Natural killer cell (primary cell): Measurements from ENCODE around the gene SLC7A4. TPM values are rescaled to one million over a fixed set of nuclear protein-coding genes. Genes with fewer than 3 reads are reported as not detected.
"Not testable (repeated sequence)": the region's sequence is repeated elsewhere in the genome, so short reads cannot be mapped to it uniquely, and the experiment has no call there.

ENCODE experiments used
- ATAC-seq, 3 donors: fragments of 150-1000 bp in 2 of 3; fragments of 200-7000 bp in 1 of 3; cut with Tn5 transposase; 1 replicate in 1 of 3; 2 replicates in 2 of 3; pipeline ENCODE4 v1.10.0; 2021; ENCODE audit warnings: mild to moderate bottlenecking in 2 of 3, moderate library complexity in 2 of 3
- DNase-seq, 2 donors: peaks; one replicate each; pipeline versions ENCODE4 v3.0.0 to v3.0.0-alpha.2; 2013 to 2021; ENCODE audit warnings: mixed read lengths in 1 of 2
- H3K27ac ChIP-seq: one replicate; pipeline ENCODE4 v1.5.1; 2013; ENCODE audit warnings: mild to moderate bottlenecking, low read length
- H3K27me3 ChIP-seq: one replicate; pipeline ENCODE4 v1.6.1; 2013; ENCODE audit warnings: low read length; ENCODE audit not compliant: control insufficient read depth, insufficient read depth
- H3K36me3 ChIP-seq: one replicate; pipeline ENCODE4 v1.6.1; 2013; ENCODE audit warnings: low read length; ENCODE audit not compliant: control insufficient read depth, insufficient read depth
- H3K4me1 ChIP-seq: one replicate; pipeline ENCODE4 v1.6.1; 2013; ENCODE audit warnings: low read length; ENCODE audit not compliant: control insufficient read depth, insufficient read depth
- H3K4me3 ChIP-seq: one replicate; pipeline ENCODE4 v1.5.1; 2013; ENCODE audit warnings: low read length
- H3K9me3 ChIP-seq: one replicate; pipeline ENCODE4 v1.6.1; 2013; ENCODE audit warnings: low read length; ENCODE audit not compliant: control insufficient read depth, insufficient read depth
- H3K27ac Mint-ChIP-seq, 2 donors: one replicate each; pipeline ENCODE4 v1.8.0; 2022; ENCODE audit warnings: mild to moderate bottlenecking in 2 of 2, mixed read lengths in 2 of 2, moderate library complexity in 1 of 2
- H3K27me3 Mint-ChIP-seq, 2 donors: one replicate each; pipeline ENCODE4 v1.8.0; 2022; ENCODE audit warnings: low read depth in 2 of 2, mixed read lengths in 2 of 2
- H3K36me3 Mint-ChIP-seq: one replicate; pipeline ENCODE4 v1.8.0; 2022; ENCODE audit warnings: mixed read lengths
- H3K4me1 Mint-ChIP-seq, 2 donors: one replicate each; pipeline ENCODE4 v1.8.0; 2022; ENCODE audit warnings: mixed read lengths in 2 of 2
- H3K4me3 Mint-ChIP-seq: one replicate; pipeline ENCODE4 v1.8.0; 2022; ENCODE audit warnings: mild to moderate bottlenecking, moderate library complexity, mixed read lengths
- H3K9me3 Mint-ChIP-seq, 2 donors: one replicate each; pipeline ENCODE4 v1.8.0; 2022; ENCODE audit warnings: mixed read lengths in 2 of 2
- WGBS: methylation state at CpG from one replicate; pipeline ENCODE4 v1.1.7; 2013; ENCODE audit warnings: missing lambda C conversion rate; ENCODE audit not compliant: insufficient coverage; 5-methylcytosine and 5-hydroxymethylcytosine counted together
- intact Hi-C: fragments of 100-400 bp; cut with micrococcal nuclease; formaldehyde crosslinking; loops from one replicate; pipeline ENCODE4 v1.14.2; 2022
- total RNA-seq, 4 donors: library from RNA; stranded (reverse); fragments of 120-200 nt in 1 of 4; gene quantifications; one replicate each; pipeline versions ENCODE4 v1.2.3 to v1.2.4, GENCODE V29; 2013 to 2022
- TF ChIP-seq, protein P1 (sequence below): fragments of 200-600 bp; IDR thresholded peaks from one replicate; pipeline ENCODE4 v1.8.0; 2022; ENCODE audit warnings: antibody characterized with exemption

Gene SLC7A4
- total RNA-seq, 3 donors from 2014 or later (not counting 1 experiment from before 2014, with no cell fraction given), result not detected

DNA sequence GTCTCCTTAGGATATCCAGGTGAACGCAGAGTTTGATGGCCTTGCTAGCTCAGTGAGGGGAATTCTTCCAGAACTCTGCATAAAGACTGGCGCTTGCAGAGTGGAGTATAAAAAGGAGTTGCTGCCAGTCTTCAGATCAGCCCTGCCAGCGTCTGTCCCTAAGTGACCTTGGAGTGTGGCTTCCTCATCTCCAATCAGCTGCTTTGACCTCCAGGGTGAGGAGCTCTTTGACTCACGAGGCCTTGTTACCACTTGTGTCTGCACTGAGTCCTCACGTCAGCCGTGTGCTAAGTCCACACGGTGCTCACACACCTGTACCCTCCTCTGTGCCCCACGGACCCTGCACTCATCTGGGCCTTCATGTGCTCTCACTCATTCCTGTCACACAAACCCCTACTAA lies 28.0 kb upstream of the SLC7A4 start:
- WGBS, result 76% methylated on average over 3 of the region's 8 CpGs
- DNase-seq, H3K36me3 Mint-ChIP-seq, ATAC-seq, H3K27ac Mint-ChIP-seq, intact Hi-C loops, H3K4me3 Mint-ChIP-seq, H3K27me3 ChIP-seq, H3K27ac ChIP-seq, H3K4me3 ChIP-seq, H3K4me1 ChIP-seq, H3K9me3 Mint-ChIP-seq, H3K9me3 ChIP-seq, H3K36me3 ChIP-seq: not testable (repeated sequence)
- Mint-ChIP-seq H3K4me1 (peaks cover 5 to 15% of the 10 kb centered on the region in 2 donors), H3K27me3 (peaks cover 5 to 10% of the 10 kb centered on the region in 2 donors)

DNA sequence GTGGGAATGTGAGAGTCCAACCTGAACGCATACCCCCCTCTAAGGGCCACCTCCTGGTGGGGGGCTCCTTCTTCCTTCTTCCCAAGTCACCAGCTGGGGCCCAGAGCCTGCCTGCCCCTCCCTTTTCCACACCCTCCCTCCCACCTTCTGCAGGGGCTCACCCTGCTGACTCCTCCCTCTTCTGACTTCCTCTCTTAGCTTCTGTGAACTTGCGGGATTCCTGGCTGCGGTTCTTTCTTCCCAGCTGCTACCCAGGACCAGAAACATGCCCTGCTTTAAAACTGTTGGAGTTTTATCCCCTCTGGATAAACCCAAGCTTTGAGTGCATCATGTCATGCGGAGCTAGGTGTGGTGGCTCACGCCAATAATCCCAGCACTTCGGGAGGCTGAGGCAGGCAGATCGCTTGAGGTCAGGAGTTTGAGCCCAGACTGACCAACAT lies 23.5 kb upstream of the SLC7A4 start:
- intact Hi-C loops, result no loop called here
- ATAC-seq (peak in 1 of 3 donors; percentile 45), DNase-seq (peak in 1 of 2 donors; percentile 19)
- Histone ChIP-seq H3K4me1 (peaks cover 10% of the 10 kb centered on the region), H3K4me3 (no peak overlapping the region), H3K27ac (no peak overlapping the region), H3K9me3 (no peaks in the 10 kb centered on the region), H3K36me3 (no peaks in the 10 kb centered on the region), H3K27me3 (no peaks in the 10 kb centered on the region)
- Mint-ChIP-seq H3K9me3 (no peaks in the 10 kb centered on the region), H3K27me3 (peaks cover 0 to 13% of the 10 kb centered on the region in 2 donors), H3K4me3 (no peak overlapping the region), H3K36me3 (no peaks in the 10 kb centered on the region), H3K4me1 (peaks cover 5 to 15% of the 10 kb centered on the region in 2 donors), H3K27ac (peak overlapping the region in 1 of 2 donors; percentile 62)
- 31% methylated on average over 7 of the region's 7 CpGs for WGBS
- TF ChIP-seq, protein P1, sequence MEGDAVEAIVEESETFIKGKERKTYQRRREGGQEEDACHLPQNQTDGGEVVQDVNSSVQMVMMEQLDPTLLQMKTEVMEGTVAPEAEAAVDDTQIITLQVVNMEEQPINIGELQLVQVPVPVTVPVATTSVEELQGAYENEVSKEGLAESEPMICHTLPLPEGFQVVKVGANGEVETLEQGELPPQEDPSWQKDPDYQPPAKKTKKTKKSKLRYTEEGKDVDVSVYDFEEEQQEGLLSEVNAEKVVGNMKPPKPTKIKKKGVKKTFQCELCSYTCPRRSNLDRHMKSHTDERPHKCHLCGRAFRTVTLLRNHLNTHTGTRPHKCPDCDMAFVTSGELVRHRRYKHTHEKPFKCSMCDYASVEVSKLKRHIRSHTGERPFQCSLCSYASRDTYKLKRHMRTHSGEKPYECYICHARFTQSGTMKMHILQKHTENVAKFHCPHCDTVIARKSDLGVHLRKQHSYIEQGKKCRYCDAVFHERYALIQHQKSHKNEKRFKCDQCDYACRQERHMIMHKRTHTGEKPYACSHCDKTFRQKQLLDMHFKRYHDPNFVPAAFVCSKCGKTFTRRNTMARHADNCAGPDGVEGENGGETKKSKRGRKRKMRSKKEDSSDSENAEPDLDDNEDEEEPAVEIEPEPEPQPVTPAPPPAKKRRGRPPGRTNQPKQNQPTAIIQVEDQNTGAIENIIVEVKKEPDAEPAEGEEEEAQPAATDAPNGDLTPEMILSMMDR, result no peak

DNA sequence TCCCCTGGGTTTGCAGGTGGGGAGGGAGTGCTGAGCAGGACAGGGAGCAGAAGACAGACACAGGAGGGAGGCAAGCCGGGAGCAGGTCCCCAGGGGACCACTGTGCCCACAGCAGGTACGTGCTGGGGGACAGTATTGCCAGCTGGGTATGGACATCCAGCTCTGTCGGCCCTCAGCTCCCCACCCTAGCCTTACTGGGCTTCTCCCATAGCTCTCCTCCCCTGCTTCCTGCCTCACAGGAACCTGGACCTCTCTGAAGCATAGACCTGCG lies 23.1 kb upstream of the SLC7A4 start:
- WGBS, result 37% methylated on average over 4 of the region's 4 CpGs
- ATAC-seq (peak in 1 of 3 donors; percentile 15), DNase-seq (no peak)
- Histone ChIP-seq H3K27me3 (no peaks in the 10 kb centered on the region), H3K4me1 (peaks cover 10% of the 10 kb centered on the region), H3K9me3 (no peaks in the 10 kb centered on the region), H3K27ac (no peak overlapping the region), H3K36me3 (no peaks in the 10 kb centered on the region), H3K4me3 (no peak overlapping the region)
- TF ChIP-seq, protein P1, result no peak
- H3K36me3 Mint-ChIP-seq, result no peaks in the 10 kb centered on the region
- peak overlapping the region in 1 of 2 donors; percentile 62 for H3K27ac Mint-ChIP-seq
- H3K9me3 Mint-ChIP-seq, result no peaks in the 10 kb centered on the region
- intact Hi-C loops, result no loop called here
- no peak overlapping the region for H3K4me3 Mint-ChIP-seq
- peaks cover 0 to 13% of the 10 kb centered on the region in 2 donors for H3K27me3 Mint-ChIP-seq
- peaks cover 5 to 15% of the 10 kb centered on the region in 2 donors for H3K4me1 Mint-ChIP-seq

DNA sequence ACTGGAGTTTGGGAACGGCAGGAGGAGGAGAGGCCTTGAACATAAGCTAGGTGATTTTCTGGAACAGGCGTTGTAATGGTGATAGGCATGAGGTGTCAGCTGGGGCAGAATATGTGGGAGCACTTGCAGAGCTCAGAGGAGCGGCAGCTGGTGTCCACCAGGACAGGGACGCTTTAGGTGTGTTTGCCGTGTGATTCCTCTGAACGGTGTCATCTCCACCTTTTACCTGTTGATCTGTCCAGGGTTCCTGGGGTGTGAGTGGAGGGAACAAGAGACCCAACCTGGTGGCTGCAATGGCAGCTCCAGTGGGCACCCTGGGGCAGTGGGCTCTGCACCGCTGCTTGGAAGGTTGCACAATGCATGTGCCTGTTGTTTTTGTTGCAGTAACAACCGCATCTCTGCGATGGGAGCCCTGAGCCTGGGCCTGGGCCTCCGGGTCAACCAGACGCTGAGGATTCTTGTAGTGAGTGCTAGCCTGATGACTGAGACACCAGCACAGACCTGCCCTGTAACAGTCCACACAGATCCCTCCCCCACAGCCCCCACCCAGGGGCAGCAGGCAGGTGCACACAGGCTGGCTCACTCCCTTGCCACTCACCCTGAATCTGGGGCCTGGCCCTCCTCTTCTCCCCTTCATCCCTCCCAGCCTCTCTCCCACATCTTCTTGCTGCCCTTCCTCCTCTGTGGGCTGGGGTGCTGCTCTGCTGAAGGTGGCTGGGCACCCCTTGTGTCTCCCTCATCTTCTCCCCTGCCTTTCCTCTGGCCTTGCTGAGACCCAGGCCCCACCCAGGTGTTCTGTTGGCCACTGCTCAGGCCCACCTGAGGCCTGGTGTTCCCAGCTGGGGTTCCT lies 22.6 kb upstream of the SLC7A4 start:
- DNase-seq (no peak), ATAC-seq (no peak)
- 90% methylated on average over 11 of the region's 11 CpGs for WGBS
- H3K9me3 ChIP-seq, result no peaks in the 10 kb centered on the region
- Mint-ChIP-seq H3K9me3 (no peaks in the 10 kb centered on the region), H3K4me1 (peaks cover 5 to 15% of the 10 kb centered on the region in 2 donors), H3K27me3 (peaks cover 0 to 13% of the 10 kb centered on the region in 2 donors), H3K36me3 (no peaks in the 10 kb centered on the region), H3K27ac (no peak overlapping the region), H3K4me3 (no peak overlapping the region)
- TF ChIP-seq, protein P1, result no peak
- H3K4me1 ChIP-seq, result peaks cover 10% of the 10 kb centered on the region
- intact Hi-C loops, result no loop called here
- H3K27ac ChIP-seq, result no peak overlapping the region
- no peak overlapping the region for H3K4me3 ChIP-seq
- H3K27me3 ChIP-seq, result no peaks in the 10 kb centered on the region
- H3K36me3 ChIP-seq, result no peaks in the 10 kb centered on the region
